COLO668 (cell line): ENCODE measurements around the gene EMP3.

ENCODE experiments used
- DNase-seq: peaks from one replicate; lab custom pipeline; 2025; ENCODE audit not compliant: unreplicated experiment; lab: John Stamatoyannopoulos, UW

The EMP3 gene

DNA sequence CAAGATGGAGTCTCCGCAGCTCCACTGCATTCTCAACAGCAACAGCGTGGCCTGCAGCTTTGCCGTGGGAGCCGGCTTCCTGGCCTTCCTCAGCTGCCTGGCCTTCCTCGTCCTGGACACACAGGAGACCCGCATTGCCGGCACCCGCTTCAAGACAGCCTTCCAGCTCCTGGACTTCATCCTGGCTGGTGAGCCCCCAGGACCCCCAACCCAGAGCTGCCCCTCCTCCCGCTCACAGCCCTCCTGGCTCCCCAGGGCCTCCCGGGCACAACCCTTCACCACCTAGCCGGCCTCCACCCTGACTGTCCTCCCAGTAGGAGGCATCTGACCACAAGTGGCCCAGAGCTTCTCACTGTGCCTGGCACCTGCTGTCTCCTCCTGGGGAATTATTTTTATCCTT is 48.2 kb downstream of the EMP3 start:
- DNase-seq: no peak

DNA sequence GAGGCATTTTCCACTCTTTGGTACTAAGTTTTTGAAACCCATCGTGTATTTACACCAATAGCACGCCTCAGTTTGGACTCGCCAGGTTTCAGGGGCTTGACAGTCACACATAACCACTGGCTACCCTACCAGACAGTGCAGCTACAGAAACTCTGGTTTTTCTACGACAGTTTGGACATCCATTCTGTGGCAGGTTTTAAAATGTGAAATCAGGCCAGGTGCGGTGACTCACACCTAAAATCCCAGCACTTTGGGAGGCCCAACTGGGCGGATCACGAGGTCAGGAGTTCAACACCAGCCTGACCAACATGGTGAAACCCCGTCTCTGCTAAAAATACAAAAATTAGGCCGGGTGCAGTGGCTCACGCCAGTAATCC is 52.8 kb downstream of the EMP3 start:
- DNase-seq: no peak

DNA sequence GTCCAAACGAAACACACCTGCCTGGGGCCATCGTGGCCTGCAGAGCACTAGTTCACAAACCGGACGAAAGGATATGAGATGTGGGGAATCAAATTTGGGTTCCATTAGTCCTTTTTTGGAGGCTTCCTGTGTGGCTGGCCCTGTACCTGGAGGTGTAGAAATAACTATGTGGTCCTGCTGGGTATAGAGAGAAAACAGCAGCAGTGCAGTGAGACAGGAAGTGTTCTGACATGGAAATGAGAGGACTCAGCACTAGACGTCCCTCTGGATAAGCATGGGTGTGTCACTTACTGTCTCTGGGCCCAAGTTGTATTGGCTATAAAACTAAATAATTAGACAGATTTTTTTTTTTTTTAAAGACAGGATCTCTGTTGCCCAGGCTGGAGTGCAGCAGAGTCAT is 53.7 kb downstream of the EMP3 start:
- no peak for DNase-seq
